IPS-NIHi11 (cell line): ENCODE results near the gene PRRC1.
A peak's percentile ranks its signal among the peaks of the same experiment; 100 is the strongest.
"Not testable (repeated sequence)": the region's sequence is repeated elsewhere in the genome, so short reads cannot be mapped to it uniquely, and the experiment has no call there.

Experiments used
- DNase-seq: peaks from one replicate; pipeline ENCODE4 v3.0.0; 2012; ENCODE audit warnings: mixed read lengths, low spot score

Gene PRRC1

GRCh38 chr5:127517480-127518318 is at the start of gene PRRC1:
Gene PRRC1, plus strand, starts transcription at chr5:127517640. Its CDS starts 5,840 bp downstream, at chr5:127523480.
- DNase-seq = peak; percentile 92

GRCh38 chr5:127471211-127471610 is 46.2 kb upstream of the PRRC1 start:
- no peak for DNase-seq

- no peak for DNase-seq
Observed at GRCh38 chr5:127472700-127473099, 44.7 kb upstream of the PRRC1 start.

- DNase-seq = no peak
Observed at GRCh38 chr5:127486471-127486870, 31.0 kb upstream of the PRRC1 start.

- DNase-seq = peak; percentile 28
Observed at GRCh38 chr5:127492854-127493738, 24.3 kb upstream of the PRRC1 start.

- DNase-seq = no peak
Observed at GRCh38 chr5:127498548-127498947, 18.9 kb upstream of the PRRC1 start.

GRCh38 chr5:127505905-127506304 is 11.5 kb upstream of the PRRC1 start:
- DNase-seq = no peak

- peak; percentile 8 for DNase-seq
Observed at GRCh38 chr5:127506616-127507015, 10.8 kb upstream of the PRRC1 start.

- no peak for DNase-seq
Observed at GRCh38 chr5:127508644-127509373, 8.6 kb upstream of the PRRC1 start.

- no peak for DNase-seq
Observed at GRCh38 chr5:127513408-127513970, 4.0 kb upstream of the PRRC1 start.

GRCh38 chr5:127514816-127515215 is 2.6 kb upstream of the PRRC1 start:
- no peak for DNase-seq

- DNase-seq = no peak
Observed at GRCh38 chr5:127515693-127516440, 1.6 kb upstream of the PRRC1 start.

GRCh38 chr5:127517110-127517479 is 345 bp upstream of the PRRC1 start:
- DNase-seq = no peak

GRCh38 chr5:127518319-127518621 is 830 bp downstream of the PRRC1 start:
- DNase-seq = no peak

- DNase-seq = no peak
Observed at GRCh38 chr5:127519527-127519926, 2.1 kb downstream of the PRRC1 start.

GRCh38 chr5:127521138-127521770 is 3.8 kb downstream of the PRRC1 start:
- no peak for DNase-seq

- DNase-seq = no peak
Observed at GRCh38 chr5:127525181-127525580, 7.7 kb downstream of the PRRC1 start.

- DNase-seq = no peak
Observed at GRCh38 chr5:127529904-127530682, 12.7 kb downstream of the PRRC1 start.

- no peak for DNase-seq
Observed at GRCh38 chr5:127536687-127537086, 19.2 kb downstream of the PRRC1 start.

GRCh38 chr5:127540553-127540952 is 23.1 kb downstream of the PRRC1 start:
- DNase-seq = not testable (repeated sequence)
